Activated B cell treated with CpG ODN at 0.5 μM for 24 hours (primary cell): ENCODE measurements around the gene PORCN. TPM values are rescaled to one million over a fixed set of nuclear protein-coding genes. Genes with fewer than 3 reads are reported as not detected.

Experiments used
- ATAC-seq: fragments of 200-7000 bp; cut with Tn5 transposase; one replicate; pipeline ENCODE4 v1.10.0; 2021; ENCODE audit warnings: low read depth, mild to moderate bottlenecking, moderate library complexity
- CTCF ChIA-PET: fragments of 350-600 bp; sonication (Branson Sonifier 250); formaldehyde crosslinking; loops from one replicate; lab custom pipeline; 2021; ENCODE audit warnings: antibody characterized with exemption; lab: Charles Lee
- POLR2A ChIA-PET: fragments of 350-600 bp; sonication (Branson Sonifier 250); formaldehyde crosslinking; loops from one replicate; lab custom pipeline; 2021; ENCODE audit warnings: antibody characterized with exemption; lab: Charles Lee
- DNase-seq: peaks from one replicate; pipeline ENCODE4 v3.0.0; 2022
- H3K27ac Mint-ChIP-seq: one replicate; pipeline ENCODE4 v1.8.0; 2020; ENCODE audit warnings: mixed read lengths
- H3K27me3 Mint-ChIP-seq: one replicate; pipeline ENCODE4 v1.8.0; 2021; ENCODE audit warnings: mixed read lengths
- H3K36me3 Mint-ChIP-seq: one replicate; pipeline ENCODE4 v1.8.0; 2021; ENCODE audit warnings: low read depth, mixed read lengths
- H3K4me1 Mint-ChIP-seq: one replicate; pipeline ENCODE4 v1.8.0; 2021; ENCODE audit warnings: mixed read lengths
- H3K4me3 Mint-ChIP-seq: one replicate; pipeline ENCODE4 v1.8.0; 2020; ENCODE audit warnings: mild to moderate bottlenecking, mixed read lengths
- H3K9me3 Mint-ChIP-seq: one replicate; pipeline ENCODE4 v1.8.0; 2020; ENCODE audit warnings: mixed read lengths
- intact Hi-C: fragments of 100-400 bp; cut with micrococcal nuclease; formaldehyde crosslinking; loops from one replicate; pipeline ENCODE4 v1.15.1; 2024
- total RNA-seq: library from RNA; stranded (reverse); gene quantifications from 2 replicates; pipeline ENCODE4 v1.2.3, GENCODE V29; 2022
- TF ChIP-seq, protein P1 (sequence below): fragments of 200-600 bp; IDR thresholded peaks from one replicate; pipeline ENCODE4 v1.8.0; 2022; ENCODE audit warnings: antibody characterized with exemption, mild to moderate bottlenecking

The PORCN gene
- total RNA-seq, 1 donor from 2014 or later, result 9.8 TPM

DNA sequence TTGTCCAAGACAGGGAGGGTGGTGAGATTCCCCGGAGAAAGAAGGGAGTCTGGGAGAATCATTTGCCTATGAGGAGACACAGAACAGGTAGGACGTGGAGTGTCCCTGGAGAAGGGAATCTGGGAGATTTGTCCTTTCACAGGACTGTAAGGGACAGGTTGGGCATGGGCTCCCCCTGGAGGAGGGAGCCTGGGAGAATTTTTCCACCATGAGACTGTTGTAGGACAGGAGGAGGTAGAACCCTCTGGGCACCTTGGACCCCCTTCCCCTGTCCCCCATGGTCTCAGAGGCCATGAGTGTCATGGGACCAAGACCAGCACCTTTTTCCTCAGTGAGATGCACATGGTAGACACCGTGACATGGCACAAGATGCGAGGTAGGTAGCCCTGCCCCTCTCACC is 2.8 kb downstream of the PORCN start:
- no peak for DNase-seq
- H3K4me1 Mint-ChIP-seq, result peaks cover 11% of the 10 kb centered on the region
- peaks cover 7% of the 10 kb centered on the region for H3K36me3 Mint-ChIP-seq
- H3K4me3 Mint-ChIP-seq, result no peak overlapping the region
- TF ChIP-seq, protein P1, sequence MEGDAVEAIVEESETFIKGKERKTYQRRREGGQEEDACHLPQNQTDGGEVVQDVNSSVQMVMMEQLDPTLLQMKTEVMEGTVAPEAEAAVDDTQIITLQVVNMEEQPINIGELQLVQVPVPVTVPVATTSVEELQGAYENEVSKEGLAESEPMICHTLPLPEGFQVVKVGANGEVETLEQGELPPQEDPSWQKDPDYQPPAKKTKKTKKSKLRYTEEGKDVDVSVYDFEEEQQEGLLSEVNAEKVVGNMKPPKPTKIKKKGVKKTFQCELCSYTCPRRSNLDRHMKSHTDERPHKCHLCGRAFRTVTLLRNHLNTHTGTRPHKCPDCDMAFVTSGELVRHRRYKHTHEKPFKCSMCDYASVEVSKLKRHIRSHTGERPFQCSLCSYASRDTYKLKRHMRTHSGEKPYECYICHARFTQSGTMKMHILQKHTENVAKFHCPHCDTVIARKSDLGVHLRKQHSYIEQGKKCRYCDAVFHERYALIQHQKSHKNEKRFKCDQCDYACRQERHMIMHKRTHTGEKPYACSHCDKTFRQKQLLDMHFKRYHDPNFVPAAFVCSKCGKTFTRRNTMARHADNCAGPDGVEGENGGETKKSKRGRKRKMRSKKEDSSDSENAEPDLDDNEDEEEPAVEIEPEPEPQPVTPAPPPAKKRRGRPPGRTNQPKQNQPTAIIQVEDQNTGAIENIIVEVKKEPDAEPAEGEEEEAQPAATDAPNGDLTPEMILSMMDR, result no peak
- no peak overlapping the region for H3K27ac Mint-ChIP-seq
- H3K27me3 Mint-ChIP-seq, result no peaks in the 10 kb centered on the region
- H3K9me3 Mint-ChIP-seq, result no peaks in the 10 kb centered on the region
- intact Hi-C loops, result no loop called here
- no peak for ATAC-seq
- ChIA-PET CTCF (no interaction called here), POLR2A (no interaction called here)

DNA sequence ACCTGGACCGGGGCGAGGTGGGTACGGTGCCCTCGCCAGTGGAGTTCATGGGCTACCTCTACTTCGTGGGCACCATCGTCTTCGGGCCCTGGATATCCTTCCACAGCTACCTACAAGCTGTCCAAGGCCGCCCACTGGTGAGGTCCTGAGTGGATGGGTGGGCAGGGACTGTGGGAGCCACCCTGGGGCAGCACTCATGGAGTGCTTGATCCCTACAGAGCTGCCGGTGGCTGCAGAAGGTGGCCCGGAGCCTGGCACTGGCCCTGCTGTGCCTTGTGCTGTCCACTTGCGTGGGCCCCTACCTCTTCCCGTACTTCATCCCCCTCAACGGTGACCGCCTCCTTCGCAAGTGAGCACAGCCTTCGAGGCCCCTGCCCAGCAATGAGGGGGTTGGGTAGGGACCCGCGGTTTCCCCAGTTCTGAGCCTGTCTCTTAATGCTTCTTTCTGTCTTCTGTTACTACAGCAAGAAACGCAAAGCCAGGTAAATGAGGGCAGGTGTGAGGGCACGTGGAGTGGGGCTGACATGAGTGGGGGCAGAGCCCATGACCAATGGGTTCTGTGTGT is 3.7 kb downstream of the PORCN start:
- Mint-ChIP-seq H3K9me3 (no peaks in the 10 kb centered on the region), H3K27ac (no peak overlapping the region), H3K4me3 (no peak overlapping the region), H3K36me3 (peaks cover 7% of the 10 kb centered on the region), H3K4me1 (peaks cover 11% of the 10 kb centered on the region), H3K27me3 (no peaks in the 10 kb centered on the region)
- intact Hi-C loops, result no loop called here
- TF ChIP-seq, protein P1, result no peak
- ATAC-seq (no peak), DNase-seq (no peak)
- ChIA-PET POLR2A (no interaction called here), CTCF (no interaction called here)

DNA sequence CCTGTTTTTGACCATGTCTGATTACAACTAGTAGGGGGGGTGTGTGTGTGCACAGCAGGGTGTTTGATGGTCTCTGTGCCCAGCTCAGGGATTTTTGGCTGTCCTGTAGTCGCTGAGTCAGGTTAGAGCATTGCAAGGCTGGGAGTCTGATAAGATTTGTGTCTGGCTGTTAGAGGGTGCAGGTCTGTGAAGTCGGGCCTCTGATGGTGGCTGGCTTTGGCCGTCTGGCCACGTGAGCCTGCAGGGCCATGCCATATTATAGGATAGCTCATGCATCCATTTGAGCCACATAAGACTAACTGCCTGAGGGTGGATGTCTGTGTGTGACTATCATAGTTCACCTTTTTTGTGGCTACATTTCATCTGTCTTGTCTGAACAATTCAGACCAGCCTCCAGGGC is 4.9 kb downstream of the PORCN start:
- DNase-seq, result no peak
- Mint-ChIP-seq H3K4me3 (no peak overlapping the region), H3K27me3 (no peaks in the 10 kb centered on the region), H3K9me3 (no peaks in the 10 kb centered on the region), H3K27ac (no peak overlapping the region), H3K36me3 (peaks cover 7% of the 10 kb centered on the region), H3K4me1 (peaks cover 7% of the 10 kb centered on the region)
- TF ChIP-seq, protein P1, result no peak
- intact Hi-C loops, result no loop called here
- ChIA-PET CTCF (no interaction called here), POLR2A (no interaction called here)
- no peak for ATAC-seq

DNA sequence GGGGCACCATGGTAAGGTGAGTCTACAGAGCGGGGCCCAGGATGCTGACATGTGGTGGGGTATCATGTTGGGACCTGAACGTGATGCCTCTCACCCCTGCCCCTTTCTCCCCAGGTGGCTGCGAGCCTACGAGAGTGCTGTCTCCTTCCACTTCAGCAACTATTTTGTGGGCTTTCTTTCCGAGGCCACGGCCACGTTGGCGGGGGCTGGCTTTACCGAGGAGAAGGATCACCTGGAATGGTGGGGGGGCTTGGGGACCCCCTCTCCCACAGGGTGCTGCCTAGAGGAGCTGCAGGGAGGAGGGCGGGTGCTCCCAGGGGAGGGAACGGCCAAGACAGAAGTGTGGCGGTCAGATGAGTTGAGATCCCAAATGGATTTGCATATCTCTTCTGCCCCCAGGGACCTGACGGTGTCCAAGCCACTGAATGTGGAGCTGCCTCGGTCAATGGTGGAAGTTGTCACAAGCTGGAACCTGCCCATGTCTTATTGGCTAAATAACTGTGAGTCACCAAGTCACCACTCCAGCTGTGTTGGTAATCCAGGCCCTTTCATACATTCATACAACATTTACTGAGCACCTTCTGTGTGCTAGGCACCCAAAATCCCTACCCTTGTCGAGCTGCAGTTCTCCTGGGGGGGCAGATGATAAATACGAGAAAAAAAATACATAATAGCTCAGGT is 5.5 kb downstream of the PORCN start:
- ChIA-PET CTCF (no interaction called here), POLR2A (no interaction called here)
- intact Hi-C loops, result no loop called here
- no peak overlapping the region for H3K27ac Mint-ChIP-seq
- H3K27me3 Mint-ChIP-seq, result no peaks in the 10 kb centered on the region
- H3K4me3 Mint-ChIP-seq, result no peak overlapping the region
- H3K4me1 Mint-ChIP-seq, result peaks cover 7% of the 10 kb centered on the region
- DNase-seq (no peak), ATAC-seq (no peak)
- H3K9me3 Mint-ChIP-seq, result no peaks in the 10 kb centered on the region
- peaks cover 6% of the 10 kb centered on the region for H3K36me3 Mint-ChIP-seq
- TF ChIP-seq, protein P1, result no peak

DNA sequence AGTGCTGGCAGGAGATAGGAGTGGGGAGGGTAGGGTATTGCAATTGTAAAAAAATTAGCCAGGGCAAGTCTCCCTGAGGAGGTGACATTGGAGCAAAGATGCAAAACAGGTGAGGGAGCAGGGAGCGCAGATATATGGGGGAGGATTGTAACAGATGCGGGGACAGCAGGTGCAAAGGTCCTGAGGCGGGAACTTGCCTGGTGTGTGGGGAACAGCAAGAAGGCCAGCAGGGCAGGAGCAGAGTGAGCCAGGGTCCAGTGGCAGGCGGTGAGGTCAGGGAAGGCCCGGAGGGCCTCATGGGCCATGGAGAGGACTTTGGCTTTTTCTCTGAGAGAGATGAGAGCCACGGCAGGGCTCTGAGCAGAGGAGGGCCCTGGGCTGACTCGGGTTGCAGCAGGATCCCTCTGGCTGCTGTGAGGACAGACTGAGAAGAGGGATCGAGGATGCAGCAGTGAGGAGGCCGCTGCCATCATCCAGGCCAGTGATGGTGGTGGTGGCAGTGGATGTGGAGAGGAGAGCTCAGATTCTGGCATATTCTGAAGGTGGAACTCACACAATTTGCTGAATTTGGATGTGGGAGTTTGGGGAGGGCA is 6.2 kb downstream of the PORCN start:
- TF ChIP-seq, protein P1, result no peak
- peaks cover 6% of the 10 kb centered on the region for H3K36me3 Mint-ChIP-seq
- H3K9me3 Mint-ChIP-seq, result no peaks in the 10 kb centered on the region
- no peak overlapping the region for H3K4me3 Mint-ChIP-seq
- H3K4me1 Mint-ChIP-seq, result peaks cover under 1% of the 10 kb centered on the region
- ChIA-PET POLR2A (no interaction called here), CTCF (no interaction called here)
- intact Hi-C loops, result no loop called here
- DNase-seq, result no peak
- no peak for ATAC-seq
- no peaks in the 10 kb centered on the region for H3K27me3 Mint-ChIP-seq
- no peak overlapping the region for H3K27ac Mint-ChIP-seq
